HEK293 (cell line): ENCODE data around the gene DCDC2.
"Not testable (repeated sequence)": the region's sequence is repeated elsewhere in the genome, so short reads cannot be mapped to it uniquely, and the experiment has no call there.

Experiments used
- CTCF ChIA-PET: fragments of 350-600 bp; formaldehyde crosslinking; extraction: SDS; loops from one replicate; lab custom pipeline; 2021; ENCODE audit warnings: antibody characterized with exemption; lab: Yijun Ruan, JAX
- POLR2A ChIA-PET: fragments of 300-600 bp; formaldehyde crosslinking; extraction: SDS; loops from one replicate; lab custom pipeline; 2020; ENCODE audit warnings: antibody characterized with exemption, inconsistent platforms; lab: Yijun Ruan, JAX
- H3K27ac ChIP-seq: fragments of 200-500 bp; sonication (Bioruptor generic); 2 replicates; pipeline ENCODE4 v1.5.1; 2014; ENCODE audit warnings: low read depth, low read length, control low read depth, inconsistent platforms; ENCODE audit errors: extremely low read depth
- H3K36me3 ChIP-seq, 2 experiments: fragments of 200-500 bp in 1 of 2; sonication (Bioruptor generic) in 1 of 2; 1 replicate in 1 of 2; 2 replicates in 1 of 2; pipeline ENCODE4 v1.5.1; 2014 to 2017; ENCODE audit warnings: inconsistent platforms in 2 of 2, low read length in 2 of 2; ENCODE audit not compliant: control insufficient read depth in 2 of 2, insufficient read depth in 1 of 2
- H3K4me1 ChIP-seq: fragments of 200-500 bp; sonication (Bioruptor generic); 2 replicates; pipeline ENCODE4 v1.5.1; 2014; ENCODE audit warnings: mild to moderate bottlenecking, low read length, inconsistent platforms; ENCODE audit not compliant: control insufficient read depth, insufficient read depth
- H3K4me3 ChIP-seq: 2 replicates; pipeline ENCODE4 v1.5.1; 2011; ENCODE audit warnings: low read depth, mild to moderate bottlenecking, control low read depth, low read length, moderate library complexity
- H3K9me3 ChIP-seq: fragments of 200-500 bp; sonication (Bioruptor generic); 2 replicates; pipeline ENCODE4 v1.5.1; 2014; ENCODE audit warnings: low read depth, low read length, inconsistent platforms; ENCODE audit not compliant: control insufficient read depth, insufficient read depth
- HOXC10 ChIP-seq: sonication (generic); formaldehyde crosslinking; IDR thresholded peaks from 2 replicates; pipeline ENCODE4 v1.8.1; 2023; ENCODE audit warnings: mild to moderate bottlenecking, missing genetic modification reagents
- ZNF184 ChIP-seq: fragments of 450-650 bp; IDR thresholded peaks from 2 replicates; pipeline ENCODE4 v1.5.1; 2018; ENCODE audit warnings: missing biosample characterization, mild to moderate bottlenecking, missing genetic modification characterization
- ZNF223 ChIP-seq: fragments of 450-650 bp; formaldehyde crosslinking; IDR thresholded peaks from 2 replicates; pipeline ENCODE4 v1.5.1; 2016; ENCODE audit warnings: missing biosample characterization, missing genetic modification characterization
- ZNF530 ChIP-seq: fragments of 450-650 bp; formaldehyde crosslinking; IDR thresholded peaks from 2 replicates; pipeline ENCODE4 v1.5.1; 2016; ENCODE audit warnings: low read depth, missing biosample characterization, missing genetic modification characterization
- ZNF585B ChIP-seq: fragments of 450-650 bp; formaldehyde crosslinking; IDR thresholded peaks from 2 replicates; pipeline ENCODE4 v1.5.1; 2016; ENCODE audit warnings: missing biosample characterization, missing genetic modification characterization
- ZNF623 ChIP-seq: fragments of 450-650 bp; formaldehyde crosslinking; IDR thresholded peaks from 2 replicates; pipeline ENCODE4 v1.5.1; 2016; ENCODE audit warnings: missing biosample characterization, missing genetic modification characterization
- ZNF777 ChIP-seq: fragments of 450-650 bp; formaldehyde crosslinking; IDR thresholded peaks from 2 replicates; pipeline ENCODE4 v1.5.1; 2017; ENCODE audit warnings: missing biosample characterization, missing genetic modification characterization, borderline replicate concordance
- ZSCAN16 ChIP-seq: fragments of 450-650 bp; formaldehyde crosslinking; IDR thresholded peaks from 2 replicates; pipeline ENCODE4 v1.5.1; 2016; ENCODE audit warnings: missing biosample characterization, missing genetic modification characterization
- ZSCAN30 ChIP-seq: fragments of 450-650 bp; IDR thresholded peaks from 2 replicates; pipeline ENCODE4 v1.5.1; 2018; ENCODE audit warnings: missing biosample characterization, mild to moderate bottlenecking, missing genetic modification characterization, moderate library complexity
- TF ChIP-seq, protein P1 (sequence below): fragments of 450-650 bp; formaldehyde crosslinking; IDR thresholded peaks from 2 replicates; pipeline ENCODE4 v1.5.1; 2016; ENCODE audit warnings: missing biosample characterization, missing genetic modification characterization
- TF ChIP-seq, protein P2 (sequence below): fragments of 450-650 bp; IDR thresholded peaks from 2 replicates; pipeline ENCODE4 v1.5.1; 2018; ENCODE audit warnings: missing biosample characterization, mild to moderate bottlenecking, missing genetic modification characterization
- TF ChIP-seq, protein P3 (sequence below): fragments of 450-650 bp; formaldehyde crosslinking; IDR thresholded peaks from 2 replicates; pipeline ENCODE4 v1.5.1; 2016; ENCODE audit warnings: missing biosample characterization, missing genetic modification characterization, low read depth
- TF ChIP-seq, protein P4 (sequence below): fragments of 450-650 bp; formaldehyde crosslinking; IDR thresholded peaks from 2 replicates; pipeline ENCODE4 v1.5.1; 2016; ENCODE audit warnings: missing biosample characterization, missing genetic modification characterization, borderline replicate concordance

The DCDC2 gene

DNA sequence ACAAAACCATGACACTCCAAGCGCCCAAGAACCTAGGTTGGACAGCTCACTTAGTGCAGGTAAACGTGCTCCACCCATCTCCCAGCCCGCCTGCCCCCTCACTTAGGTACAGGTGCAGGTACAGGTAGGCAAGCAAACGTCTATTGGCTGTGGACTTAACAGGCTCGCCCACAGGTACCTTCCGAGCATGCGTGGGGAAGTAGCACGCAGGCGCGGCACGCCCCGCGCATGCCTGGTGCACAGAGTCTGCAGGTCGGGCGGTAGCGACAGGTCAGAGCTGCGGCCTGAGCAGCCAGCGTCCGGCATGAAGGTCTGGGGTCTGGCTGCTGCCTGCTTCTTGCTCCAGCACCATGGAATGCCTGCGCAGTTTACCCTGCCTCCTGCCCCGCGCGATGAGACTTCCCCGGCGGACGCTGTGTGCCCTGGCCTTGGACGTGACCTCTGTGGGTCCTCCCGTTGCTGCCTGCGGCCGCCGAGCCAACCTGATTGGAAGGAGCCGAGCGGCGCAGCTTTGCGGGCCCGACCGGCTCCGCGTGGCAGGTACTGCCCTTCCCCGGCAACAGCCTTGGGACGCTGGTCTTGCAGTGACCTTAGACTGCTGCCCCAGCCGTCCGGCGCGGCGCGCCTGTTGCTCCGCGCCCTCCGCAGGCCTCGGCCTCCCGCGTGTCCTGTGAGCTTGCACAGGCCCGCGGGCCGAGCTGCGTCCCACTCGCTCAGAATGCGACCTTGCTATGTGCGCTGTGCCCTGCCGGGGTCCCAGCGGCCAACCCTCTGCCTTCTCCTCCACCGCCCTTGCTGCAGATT is 45.0 kb upstream of the DCDC2 start, which contains the start of gene MRS2 (continued):
- TF ChIP-seq HOXC10 (CRISPR knock-in tag) (0 out of 2 replicates have a peak, but pooled peaks have one; percentile 63), ZNF777 (peak; percentile 63; the same call in 1 of the 2 replicates), ZNF623 (tag by site-specific recombination) (no peak), ZNF530 (tag by site-specific recombination) (no peak), ZSCAN16 (tag by site-specific recombination) (peak; percentile 42; the same call in 1 of the 2 replicates), ZNF223 (tag by site-specific recombination) (peak; percentile 86), ZSCAN30 (tag by site-specific recombination) (peak; percentile 7; the same call in 1 of the 2 replicates)
- TF ChIP-seq, protein P1, sequence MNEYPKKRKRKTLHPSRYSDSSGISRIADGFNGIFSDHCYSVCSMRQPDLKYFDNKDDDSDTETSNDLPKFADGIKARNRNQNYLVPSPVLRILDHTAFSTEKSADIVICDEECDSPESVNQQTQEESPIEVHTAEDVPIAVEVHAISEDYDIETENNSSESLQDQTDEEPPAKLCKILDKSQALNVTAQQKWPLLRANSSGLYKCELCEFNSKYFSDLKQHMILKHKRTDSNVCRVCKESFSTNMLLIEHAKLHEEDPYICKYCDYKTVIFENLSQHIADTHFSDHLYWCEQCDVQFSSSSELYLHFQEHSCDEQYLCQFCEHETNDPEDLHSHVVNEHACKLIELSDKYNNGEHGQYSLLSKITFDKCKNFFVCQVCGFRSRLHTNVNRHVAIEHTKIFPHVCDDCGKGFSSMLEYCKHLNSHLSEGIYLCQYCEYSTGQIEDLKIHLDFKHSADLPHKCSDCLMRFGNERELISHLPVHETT, result peak; percentile 50; the same call in 1 of the 2 replicates
- TF ChIP-seq, protein P2, sequence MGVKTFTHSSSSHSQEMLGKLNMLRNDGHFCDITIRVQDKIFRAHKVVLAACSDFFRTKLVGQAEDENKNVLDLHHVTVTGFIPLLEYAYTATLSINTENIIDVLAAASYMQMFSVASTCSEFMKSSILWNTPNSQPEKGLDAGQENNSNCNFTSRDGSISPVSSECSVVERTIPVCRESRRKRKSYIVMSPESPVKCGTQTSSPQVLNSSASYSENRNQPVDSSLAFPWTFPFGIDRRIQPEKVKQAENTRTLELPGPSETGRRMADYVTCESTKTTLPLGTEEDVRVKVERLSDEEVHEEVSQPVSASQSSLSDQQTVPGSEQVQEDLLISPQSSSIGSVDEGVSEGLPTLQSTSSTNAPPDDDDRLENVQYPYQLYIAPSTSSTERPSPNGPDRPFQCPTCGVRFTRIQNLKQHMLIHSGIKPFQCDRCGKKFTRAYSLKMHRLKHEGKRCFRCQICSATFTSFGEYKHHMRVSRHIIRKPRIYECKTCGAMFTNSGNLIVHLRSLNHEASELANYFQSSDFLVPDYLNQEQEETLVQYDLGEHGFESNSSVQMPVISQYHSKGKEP (tag by site-specific recombination), result no peak

DNA sequence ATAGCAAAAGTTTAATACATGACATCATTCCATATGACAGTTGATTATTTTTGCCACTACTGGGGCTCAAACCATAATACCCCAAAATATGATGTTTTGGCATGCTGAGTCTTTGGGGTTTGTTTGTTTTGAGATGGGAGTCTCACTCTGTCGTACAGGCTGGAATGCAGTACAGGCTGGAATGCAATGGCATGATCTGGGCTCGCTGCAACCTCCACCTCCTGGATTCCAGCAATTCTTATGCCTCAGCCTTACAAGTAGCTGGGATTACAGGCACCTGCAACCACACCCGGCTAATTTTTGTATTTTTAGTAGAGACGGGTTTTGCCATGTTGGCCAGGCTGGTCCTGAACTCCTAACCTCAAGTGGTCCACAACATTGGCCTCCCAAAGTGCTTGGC is 43.6 kb upstream of the DCDC2 start:
- TF ChIP-seq, protein P3, sequence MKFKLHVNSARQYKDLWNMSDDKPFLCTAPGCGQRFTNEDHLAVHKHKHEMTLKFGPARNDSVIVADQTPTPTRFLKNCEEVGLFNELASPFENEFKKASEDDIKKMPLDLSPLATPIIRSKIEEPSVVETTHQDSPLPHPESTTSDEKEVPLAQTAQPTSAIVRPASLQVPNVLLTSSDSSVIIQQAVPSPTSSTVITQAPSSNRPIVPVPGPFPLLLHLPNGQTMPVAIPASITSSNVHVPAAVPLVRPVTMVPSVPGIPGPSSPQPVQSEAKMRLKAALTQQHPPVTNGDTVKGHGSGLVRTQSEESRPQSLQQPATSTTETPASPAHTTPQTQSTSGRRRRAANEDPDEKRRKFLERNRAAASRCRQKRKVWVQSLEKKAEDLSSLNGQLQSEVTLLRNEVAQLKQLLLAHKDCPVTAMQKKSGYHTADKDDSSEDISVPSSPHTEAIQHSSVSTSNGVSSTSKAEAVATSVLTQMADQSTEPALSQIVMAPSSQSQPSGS, result 0 out of 2 replicates have a peak, but pooled peaks have one; percentile 23
- TF ChIP-seq ZNF184 (tag by site-specific recombination), result no peak
- H3K36me3 ChIP-seq, result peaks cover 13 to 14% of the 10 kb centered on the region in 2 experiments
- no peak overlapping the region for H3K27ac ChIP-seq
- H3K4me3 ChIP-seq, result no peak overlapping the region
- no peaks in the 10 kb centered on the region for H3K9me3 ChIP-seq
- POLR2A ChIA-PET, result interaction anchor here (1.5 kb wide), 1 partner anchor 9 kb away, joined by 6 read pairs; no protein-coding TSS in a partner anchor
- H3K4me1 ChIP-seq, result no peaks in the 10 kb centered on the region
- CTCF ChIA-PET, result interaction anchor here (1.4 kb wide), 1 partner anchor 13 kb away, joined by 5 read pairs; no protein-coding TSS in a partner anchor

DNA sequence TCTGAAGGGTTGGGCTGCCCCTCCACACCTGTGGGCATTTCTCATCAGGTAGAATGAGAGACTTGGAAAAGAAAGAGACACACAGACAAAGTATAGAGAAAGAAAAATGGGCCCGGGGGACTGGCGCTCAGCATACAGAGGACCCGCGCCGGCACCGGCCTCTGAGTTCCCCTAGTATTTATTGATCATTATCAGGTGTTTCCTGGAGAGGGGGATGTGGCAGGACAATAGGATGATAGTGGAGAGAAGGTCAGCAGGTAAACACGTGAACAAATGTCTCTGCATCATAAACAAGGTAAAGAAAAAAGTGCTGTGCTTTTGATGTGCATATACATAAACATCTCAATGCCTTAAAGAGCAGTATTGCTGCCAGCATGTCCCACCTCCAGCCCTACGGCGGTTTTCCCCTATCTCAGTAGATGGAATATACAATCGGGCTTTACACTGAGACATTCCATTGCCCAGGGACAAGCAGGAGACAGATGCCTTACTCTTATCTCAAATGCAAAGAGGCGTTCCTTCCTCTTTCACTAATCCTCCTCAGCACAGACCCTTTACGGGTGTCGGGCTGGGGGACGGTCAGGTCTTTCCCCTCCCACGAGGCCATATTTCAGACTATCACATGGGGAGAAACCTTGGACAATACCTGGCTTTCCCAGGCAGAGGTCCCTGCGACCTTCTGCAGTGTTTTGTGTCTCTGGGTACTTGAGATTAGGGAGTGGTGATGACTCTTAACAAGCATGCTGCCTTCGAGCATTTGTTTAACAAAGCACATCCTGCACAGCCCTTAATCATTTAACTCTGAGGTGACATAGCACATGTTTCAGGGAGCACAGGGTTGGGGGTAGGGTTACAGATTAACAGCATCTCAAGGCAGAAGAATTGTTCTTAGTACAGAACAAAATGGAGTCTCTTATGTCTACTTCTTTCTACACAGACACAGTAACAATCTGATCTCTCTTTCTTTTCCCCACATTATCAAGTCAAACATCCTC is 42.5 kb upstream of the DCDC2 start:
- H3K9me3 ChIP-seq, H3K4me3 ChIP-seq, POLR2A ChIA-PET, H3K27ac ChIP-seq, H3K4me1 ChIP-seq, H3K36me3 ChIP-seq: not testable (repeated sequence)
- CTCF ChIA-PET, result interaction anchor here (0.6 kb wide), 2 partner anchors 38 to 311 kb away, joined by 3 read pairs; no protein-coding TSS in a partner anchor

DNA sequence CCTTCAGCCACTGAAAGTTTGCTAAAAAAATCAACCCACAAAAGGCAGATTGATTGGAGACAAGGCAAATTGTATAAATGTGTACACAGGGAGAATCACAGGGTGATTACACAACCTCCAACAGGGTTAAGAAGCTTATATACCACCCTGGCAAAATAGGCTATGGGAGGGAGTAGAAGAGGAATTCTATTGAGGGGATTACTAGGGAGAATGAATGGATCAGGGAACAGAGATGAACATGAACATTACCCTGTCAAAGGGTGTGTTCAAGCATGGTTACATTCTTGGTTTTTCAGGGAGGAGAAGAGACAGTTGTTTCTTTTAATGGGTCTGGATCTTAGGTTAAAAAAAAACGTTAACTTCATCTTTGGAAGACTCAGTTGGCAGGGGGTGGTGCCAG is 39.8 kb upstream of the DCDC2 start:
- ChIA-PET CTCF (interaction anchor here (0.6 to 1.0 kb wide), 5 partner anchors 8 to 385 kb away, joined by 3 to 4 read pairs (median 3); no protein-coding TSS in a partner anchor), POLR2A (interaction anchor here (0.5 kb wide), 1 partner anchor 9 kb away, joined by 4 read pairs; no protein-coding TSS in a partner anchor)
- Histone ChIP-seq H3K9me3 (no peaks in the 10 kb centered on the region), H3K4me1 (no peaks in the 10 kb centered on the region), H3K27ac (no peak overlapping the region), H3K4me3 (no peak overlapping the region), H3K36me3 (no peaks in the 10 kb centered on the region)
- TF ChIP-seq, protein P4, sequence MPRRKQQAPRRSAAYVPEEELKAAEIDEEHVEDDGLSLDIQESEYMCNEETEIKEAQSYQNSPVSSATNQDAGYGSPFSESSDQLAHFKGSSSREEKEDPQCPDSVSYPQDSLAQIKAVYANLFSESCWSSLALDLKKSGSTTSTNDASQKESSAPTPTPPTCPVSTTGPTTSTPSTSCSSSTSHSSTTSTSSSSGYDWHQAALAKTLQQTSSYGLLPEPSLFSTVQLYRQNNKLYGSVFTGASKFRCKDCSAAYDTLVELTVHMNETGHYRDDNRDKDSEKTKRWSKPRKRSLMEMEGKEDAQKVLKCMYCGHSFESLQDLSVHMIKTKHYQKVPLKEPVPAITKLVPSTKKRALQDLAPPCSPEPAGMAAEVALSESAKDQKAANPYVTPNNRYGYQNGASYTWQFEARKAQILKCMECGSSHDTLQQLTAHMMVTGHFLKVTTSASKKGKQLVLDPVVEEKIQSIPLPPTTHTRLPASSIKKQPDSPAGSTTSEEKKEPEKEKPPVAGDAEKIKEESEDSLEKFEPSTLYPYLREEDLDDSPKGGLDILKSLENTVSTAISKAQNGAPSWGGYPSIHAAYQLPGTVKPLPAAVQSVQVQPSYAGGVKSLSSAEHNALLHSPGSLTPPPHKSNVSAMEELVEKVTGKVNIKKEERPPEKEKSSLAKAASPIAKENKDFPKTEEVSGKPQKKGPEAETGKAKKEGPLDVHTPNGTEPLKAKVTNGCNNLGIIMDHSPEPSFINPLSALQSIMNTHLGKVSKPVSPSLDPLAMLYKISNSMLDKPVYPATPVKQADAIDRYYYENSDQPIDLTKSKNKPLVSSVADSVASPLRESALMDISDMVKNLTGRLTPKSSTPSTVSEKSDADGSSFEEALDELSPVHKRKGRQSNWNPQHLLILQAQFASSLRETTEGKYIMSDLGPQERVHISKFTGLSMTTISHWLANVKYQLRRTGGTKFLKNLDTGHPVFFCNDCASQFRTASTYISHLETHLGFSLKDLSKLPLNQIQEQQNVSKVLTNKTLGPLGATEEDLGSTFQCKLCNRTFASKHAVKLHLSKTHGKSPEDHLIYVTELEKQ, result no peak
- TF ChIP-seq ZNF585B, result no peak
